Keratinocyte (primary cell): ENCODE measurements around the gene CRISPLD2. TPM values are rescaled to one million over a fixed set of nuclear protein-coding genes. Genes with fewer than 3 reads are reported as not detected.

Source experiments
- DNase-seq: peaks from one replicate; pipeline ENCODE4 v3.0.0-alpha.2; 2011; ENCODE audit warnings: low read depth, missing footprints, low spot score
- FAIRE-seq: peaks from 2 replicates; lab custom pipeline; 2011; peaks lifted over from hg19 to GRCh38; lab: Jason Lieb, UNC
- H2AFZ ChIP-seq: 2 replicates; pipeline ENCODE4 v1.6.0; 2012; ENCODE audit warnings: low read length, control low read depth, inconsistent platforms; ENCODE audit not compliant: control insufficient read depth
- H3K27ac ChIP-seq: 2 replicates; pipeline ENCODE4 v1.5.1; 2011; ENCODE audit warnings: low read length; ENCODE audit not compliant: control insufficient read depth, insufficient read depth
- H3K27me3 ChIP-seq: 3 replicates; pipeline ENCODE4 v1.6.0; 2011; ENCODE audit warnings: low read length; ENCODE audit not compliant: control insufficient read depth, insufficient read depth; ENCODE audit errors: extremely low read depth
- H3K36me3 ChIP-seq, 2 experiments: 2 replicates in 1 of 2; 3 replicates in 1 of 2; pipeline ENCODE4 v1.5.1; 2011; ENCODE audit warnings: low read length in 2 of 2, mild to moderate bottlenecking in 1 of 2; ENCODE audit not compliant: control insufficient read depth in 2 of 2, insufficient read depth in 2 of 2; ENCODE audit errors: extremely low read depth in 1 of 2
- H3K4me1 ChIP-seq: 3 replicates; pipeline ENCODE4 v1.5.1; 2011; ENCODE audit warnings: low read length; ENCODE audit not compliant: control insufficient read depth, insufficient read depth; ENCODE audit errors: extremely low read depth
- H3K4me2 ChIP-seq: 3 replicates; pipeline ENCODE4 v1.6.0; 2011; ENCODE audit warnings: low read depth, low read length; ENCODE audit not compliant: control insufficient read depth, insufficient read depth; ENCODE audit errors: extremely low read depth
- H3K4me3 ChIP-seq, 3 experiments: fragments of 200-600 bp in 1 of 3; sonication (generic) in 1 of 3; 2 replicates in 2 of 3; 3 replicates in 1 of 3; pipeline ENCODE4 v1.5.1; 2011 to 2016; ENCODE audit warnings: low read length in 3 of 3, mild to moderate bottlenecking in 3 of 3, control low read depth in 2 of 3, inconsistent platforms in 1 of 3, low read depth in 1 of 3, mixed read lengths in 1 of 3, mixed run types in 1 of 3, moderate library complexity in 1 of 3; ENCODE audit not compliant: control insufficient read depth in 2 of 3, insufficient read depth in 2 of 3; ENCODE audit errors: extremely low read depth in 1 of 3
- H3K79me2 ChIP-seq: 2 replicates; pipeline ENCODE4 v1.6.0; 2012; ENCODE audit warnings: low read length; ENCODE audit not compliant: control insufficient read depth, insufficient read depth
- H3K9ac ChIP-seq: 3 replicates; pipeline ENCODE4 v1.6.0; 2011; ENCODE audit warnings: low read length; ENCODE audit not compliant: control insufficient read depth, insufficient read depth; ENCODE audit errors: extremely low read depth
- H3K9me1 ChIP-seq: 3 replicates; pipeline ENCODE4 v1.6.0; 2011; ENCODE audit warnings: low read length; ENCODE audit not compliant: control insufficient read depth, insufficient read depth; ENCODE audit errors: extremely low read depth
- H3K9me3 ChIP-seq: 2 replicates; pipeline ENCODE4 v1.5.1; 2012; ENCODE audit warnings: low read depth, low read length; ENCODE audit not compliant: control insufficient read depth
- H4K20me1 ChIP-seq: 3 replicates; pipeline ENCODE4 v1.6.0; 2011; ENCODE audit warnings: low read length; ENCODE audit not compliant: control insufficient read depth, insufficient read depth; ENCODE audit errors: extremely low read depth
- CTCF ChIP-seq, 3 experiments: IDR thresholded peaks in 1 of 3; conservative IDR thresholded peaks in 1 of 3; optimal IDR thresholded peaks in 1 of 3; 2 replicates in 2 of 3; 3 replicates in 1 of 3; pipeline versions ENCODE3 to v1.5.1; 2011; ENCODE audit warnings: low read length in 3 of 3, mild to moderate bottlenecking in 3 of 3, moderate library complexity in 2 of 3, control low read depth in 1 of 3, inconsistent platforms in 1 of 3; ENCODE audit not compliant: insufficient read depth in 2 of 3; ENCODE audit errors: extremely low read depth in 1 of 3
- EZH2 ChIP-seq: IDR thresholded peaks from one replicate; pipeline ENCODE4 v1.6.1; 2012; ENCODE audit warnings: inconsistent platforms, mild to moderate bottlenecking, low read length, moderate library complexity
- dilution Hi-C: fragments of 300-500 bp; cut with MboI; formaldehyde crosslinking; loops from one replicate; pipeline ENCODE4 v1.7.0; 2020; ENCODE audit warnings: low sequenced_read_pairs; ENCODE audit not compliant: extremely low pct_ligation_motif_present
- polyA plus RNA-seq, 5 experiments: library from polyadenylated mRNA; depleted of rRNA in 3 of 5; stranded (reverse) in 3 of 5; stranded (forward) in 1 of 5; unstranded in 1 of 5; fragments of >200 nt; gene quantifications; 1 replicate in 1 of 5; 2 replicates in 3 of 5; 3 replicates in 1 of 5; pipeline versions ENCODE4 v1.2.1 to v1.2.3, GENCODE V29; 2011 to 2012; ENCODE audit warnings: missing spikeins in 2 of 5, low read depth in 1 of 5, low replicate concordance in 1 of 5

CRISPLD2 gene
- polyA plus RNA-seq, 1 donor (not counting 4 experiments of a cell fraction or from before 2014, with no cell fraction given): 1.2 TPM

GRCh38 chr16:84821179-84821578, 1.4 kb downstream of the CRISPLD2 start:
- H3K4me2 ChIP-seq: no peak overlapping the region
- no peak overlapping the region for H3K4me3 ChIP-seq
- H3K79me2 ChIP-seq: no peaks in the 10 kb centered on the region
- dilution Hi-C loops: no loop called here
- peaks cover 15% of the 10 kb centered on the region for H3K4me1 ChIP-seq
- FAIRE-seq (no peak), DNase-seq (no peak)
- H3K27ac ChIP-seq: no peak overlapping the region
- H3K27me3 ChIP-seq: peaks cover 22% of the 10 kb centered on the region
- H3K9me1 ChIP-seq: no peaks in the 10 kb centered on the region
- H3K9ac ChIP-seq: no peak overlapping the region
- H4K20me1 ChIP-seq: peaks cover 6% of the 10 kb centered on the region
- no peaks in the 10 kb centered on the region for H3K9me3 ChIP-seq
- TF ChIP-seq EZH2: no peak
- no peak for TF ChIP-seq CTCF (optimal IDR thresholded peaks at IDR 0.05 in 1 of 3, IDR thresholded peaks at IDR 0.05 in 1 of 3, conservative IDR thresholded peaks at IDR 0.05 in 1 of 3; ENCODE audit: extremely low read depth in 1 of 3, insufficient read depth in 2 of 3, low read length in 3 of 3)
- H3K36me3 ChIP-seq: no peaks in the 10 kb centered on the region
- no peak overlapping the region for H2AFZ ChIP-seq

DNA sequence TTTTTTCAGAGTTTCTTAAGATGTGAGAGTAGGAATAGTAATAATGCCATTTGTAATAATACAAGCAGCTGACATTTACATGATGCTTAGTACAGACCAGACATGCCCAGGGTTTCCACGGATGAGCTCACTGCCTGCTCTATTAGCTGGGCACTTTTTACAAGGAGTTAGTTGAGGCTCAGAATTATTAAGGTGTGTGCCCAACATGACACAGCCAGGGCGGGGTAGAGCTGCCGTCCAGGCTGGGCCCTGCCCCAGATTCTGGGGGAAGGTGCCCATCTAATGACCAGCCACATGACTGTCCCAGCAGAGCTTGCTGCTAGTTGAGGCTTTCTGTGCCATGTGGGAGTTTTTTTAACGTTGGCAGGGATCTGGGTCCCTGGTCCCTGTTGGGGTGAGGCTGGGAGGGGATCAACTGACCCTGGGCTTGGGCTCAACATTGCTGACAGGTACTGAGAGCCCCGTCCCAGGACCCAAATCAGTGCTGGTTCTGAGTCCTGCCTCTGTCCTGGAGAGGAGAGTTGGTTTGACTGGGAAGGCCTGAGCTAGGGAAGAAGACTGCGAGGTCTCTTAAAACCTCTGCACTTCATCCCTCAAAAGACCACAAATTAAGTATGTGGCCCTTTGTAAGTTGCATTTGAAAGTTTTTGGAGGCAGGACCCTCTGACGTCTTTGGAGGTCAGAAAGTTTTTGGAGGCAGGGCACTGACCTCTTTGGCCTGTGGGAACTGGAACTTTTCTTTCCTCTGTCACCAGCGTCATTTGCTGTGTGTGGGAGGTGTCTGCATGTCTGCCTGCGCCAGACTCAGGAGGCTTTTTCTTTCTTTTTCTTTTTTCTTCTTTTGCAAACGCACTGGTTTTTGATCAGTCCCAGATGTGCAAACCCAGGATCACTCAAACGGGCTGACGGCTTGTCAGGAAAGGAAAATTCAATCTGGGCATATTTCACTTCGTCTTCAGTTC, 2.2 kb downstream of the CRISPLD2 start:
- H3K4me3 ChIP-seq: no peak overlapping the region
- peaks cover 22% of the 10 kb centered on the region for H3K27me3 ChIP-seq
- no peaks in the 10 kb centered on the region for H3K9me1 ChIP-seq
- dilution Hi-C loops: no loop called here
- no peaks in the 10 kb centered on the region for H3K9me3 ChIP-seq
- no peak overlapping the region for H2AFZ ChIP-seq
- H3K27ac ChIP-seq: no peak overlapping the region
- H3K36me3 ChIP-seq: no peaks in the 10 kb centered on the region
- H3K4me1 ChIP-seq: peaks cover 15% of the 10 kb centered on the region
- H3K9ac ChIP-seq: no peak overlapping the region
- no peak for DNase-seq
- H3K4me2 ChIP-seq: no peak overlapping the region
- TF ChIP-seq CTCF (optimal IDR thresholded peaks at IDR 0.05 in 1 of 3, IDR thresholded peaks at IDR 0.05 in 1 of 3, conservative IDR thresholded peaks at IDR 0.05 in 1 of 3; ENCODE audit: extremely low read depth in 1 of 3, insufficient read depth in 2 of 3, low read length in 3 of 3) (no peak), EZH2 (no peak)
- no peak for FAIRE-seq
- H3K79me2 ChIP-seq: no peaks in the 10 kb centered on the region
- H4K20me1 ChIP-seq: peaks cover 6% of the 10 kb centered on the region
